HEK293T (cell line): ENCODE results near the gene COX8A.

Source experiments
- CTCF ChIA-PET: fragments of 350-600 bp; formaldehyde crosslinking; extraction: SDS; loops from one replicate; lab custom pipeline; 2021; ENCODE audit warnings: antibody characterized with exemption, inconsistent platforms; lab: Yijun Ruan, JAX
- POLR2A ChIA-PET: fragments of 350-600 bp; formaldehyde crosslinking; extraction: SDS; loops from one replicate; lab custom pipeline; 2020; ENCODE audit warnings: antibody characterized with exemption, inconsistent platforms; lab: Yijun Ruan, JAX
- DNase-seq: peaks from one replicate; pipeline ENCODE4 v3.0.0; 2012; ENCODE audit warnings: mixed read lengths; ENCODE audit errors: extremely low spot score
- ARNT ChIP-seq: fragments of 450-650 bp; IDR thresholded peaks from 2 replicates; pipeline ENCODE4 v1.6.1; 2017; ENCODE audit warnings: mild to moderate bottlenecking
- BHLHE40 ChIP-seq: fragments of 450-650 bp; IDR thresholded peaks from 2 replicates; pipeline ENCODE4 v1.6.1; 2016; ENCODE audit warnings: mild to moderate bottlenecking, moderate library complexity, borderline replicate concordance
- CTBP1 ChIP-seq: fragments of 450-650 bp; IDR thresholded peaks from 2 replicates; pipeline ENCODE4 v1.6.1; 2016; ENCODE audit warnings: borderline replicate concordance
- ELF4 ChIP-seq: fragments of 450-650 bp; IDR thresholded peaks from 2 replicates; pipeline ENCODE4 v1.6.1; 2017; ENCODE audit warnings: antibody characterized with exemption
- FOXA1 ChIP-seq: fragments of 450-650 bp; IDR thresholded peaks from 2 replicates; pipeline ENCODE4 v1.6.1; 2016; ENCODE audit warnings: mild to moderate bottlenecking
- FOXK2 ChIP-seq: fragments of 450-650 bp; IDR thresholded peaks from 2 replicates; pipeline ENCODE4 v1.6.1; 2016; ENCODE audit warnings: mild to moderate bottlenecking
- FOXM1 ChIP-seq: fragments of 450-650 bp; IDR thresholded peaks from 2 replicates; pipeline ENCODE4 v1.6.1; 2017; ENCODE audit warnings: mild to moderate bottlenecking, borderline replicate concordance
- HDGF ChIP-seq: fragments of 450-650 bp; IDR thresholded peaks from 2 replicates; pipeline ENCODE4 v1.6.1; 2017; ENCODE audit warnings: antibody characterized with exemption, borderline replicate concordance
- L3MBTL2 ChIP-seq: fragments of 450-650 bp; conservative IDR thresholded peaks from 2 replicates; pipeline ENCODE4 v1.6.1; 2016; ENCODE audit warnings: mild to moderate bottlenecking
- LEF1 ChIP-seq: fragments of 450-650 bp; IDR thresholded peaks from 2 replicates; pipeline ENCODE4 v1.6.1; 2017; ENCODE audit warnings: mild to moderate bottlenecking, borderline replicate concordance
- NFRKB ChIP-seq: fragments of 450-650 bp; IDR thresholded peaks from 2 replicates; pipeline ENCODE4 v1.6.1; 2016; ENCODE audit warnings: mild to moderate bottlenecking, moderate library complexity
- PKNOX1 ChIP-seq: fragments of 450-650 bp; IDR thresholded peaks from 2 replicates; pipeline ENCODE4 v1.6.1; 2016
- SP1 ChIP-seq: fragments of 450-650 bp; IDR thresholded peaks from 2 replicates; pipeline ENCODE4 v1.6.1; 2017
- SUZ12 ChIP-seq: fragments of 450-650 bp; IDR thresholded peaks from 2 replicates; pipeline ENCODE4 v1.6.1; 2016; ENCODE audit warnings: mild to moderate bottlenecking
- TARDBP ChIP-seq: fragments of 450-650 bp; IDR thresholded peaks from 2 replicates; pipeline ENCODE4 v1.6.1; 2016
- ZNF384 ChIP-seq: fragments of 450-650 bp; IDR thresholded peaks from 2 replicates; pipeline ENCODE4 v1.6.1; 2016

Gene COX8A

GRCh38 chr11:63993993-63994392 is 19.6 kb downstream of the COX8A start:
- CTCF ChIA-PET = no interaction called here
- DNase-seq = no peak
- POLR2A ChIA-PET = no interaction called here
- no peak for TF ChIP-seq NFRKB
- TF ChIP-seq TARDBP = no peak
- TF ChIP-seq HDGF = no peak
- TF ChIP-seq FOXA1 = no peak
- TF ChIP-seq ZNF384 = no peak
- no peak for TF ChIP-seq SP1
- no peak for TF ChIP-seq SUZ12
- no peak for TF ChIP-seq ELF4

GRCh38 chr11:63996512-63996911 is 22.1 kb downstream of the COX8A start:
- no peak for DNase-seq
- TF ChIP-seq ARNT (no peak), SP1 (no peak), FOXM1 (no peak), CTBP1 (no peak), ELF4 (no peak), L3MBTL2 (no peak), LEF1 (no peak), ZNF384 (no peak), BHLHE40 (no peak), NFRKB (no peak), TARDBP (no peak), PKNOX1 (no peak), SUZ12 (no peak), FOXA1 (no peak), FOXK2 (no peak), HDGF (no peak)
- ChIA-PET CTCF (no interaction called here), POLR2A (no interaction called here)

GRCh38 chr11:63997104-63997700 is 22.8 kb downstream of the COX8A start:
- no peak for DNase-seq
- ChIA-PET CTCF (no interaction called here), POLR2A (interaction anchor here (1.0 kb wide), 1 partner anchor 34 kb away, joined by 3 read pairs; no protein-coding TSS in a partner anchor)
- no peak for TF ChIP-seq NFRKB
- TF ChIP-seq CTBP1 = no peak
- TF ChIP-seq ZNF384 = no peak
- TF ChIP-seq TARDBP = no peak
- no peak for TF ChIP-seq PKNOX1
- no peak for TF ChIP-seq LEF1
- TF ChIP-seq ARNT = no peak
- no peak for TF ChIP-seq L3MBTL2
- TF ChIP-seq FOXK2 = no peak
- no peak for TF ChIP-seq HDGF
- no peak for TF ChIP-seq FOXA1
- no peak for TF ChIP-seq FOXM1
- TF ChIP-seq BHLHE40 = no peak
- TF ChIP-seq ELF4 = no peak
- no peak for TF ChIP-seq SP1
- no peak for TF ChIP-seq SUZ12

GRCh38 chr11:63997801-63998337 is 23.4 kb downstream of the COX8A start:
- POLR2A ChIA-PET = interaction anchor here (1.0 kb wide), 1 partner anchor 34 kb away, joined by 3 read pairs; no protein-coding TSS in a partner anchor

GRCh38 chr11:63998558-63999348 is 24.3 kb downstream of the COX8A start:
- no peak for TF ChIP-seq FOXA1
- TF ChIP-seq L3MBTL2 = no peak
- no peak for TF ChIP-seq FOXM1
- TF ChIP-seq PKNOX1 = no peak
- no peak for TF ChIP-seq NFRKB
- TF ChIP-seq ZNF384 = no peak
- no peak for TF ChIP-seq LEF1
- no peak for TF ChIP-seq FOXK2
- no peak for TF ChIP-seq TARDBP
- DNase-seq = no peak
- POLR2A ChIA-PET = interaction anchor here (1.0 kb wide), 1 partner anchor 33 kb away, joined by 3 read pairs; no protein-coding TSS in a partner anchor
- CTCF ChIA-PET = no interaction called here

More at GRCh38 chr11:63997801-63998337, 23.4 kb downstream of the COX8A start:
- CTCF ChIA-PET = no interaction called here
- no peak for TF ChIP-seq LEF1
- no peak for TF ChIP-seq ARNT
- TF ChIP-seq FOXK2 = no peak
- DNase-seq = no peak
